Ovary (tissue), 3 donors: Measurements from ENCODE around the gene SREK1IP1.

Experiments
- CTCF ChIP-seq, 3 donors: fragments of 450-650 bp in 2 of 3; fragments of 200-600 bp in 1 of 3; IDR thresholded peaks; one replicate each; pipeline versions ENCODE4 v1.5.1 to v1.8.0; 2016 to 2022; ENCODE audit warnings: antibody characterized with exemption in 3 of 3, mild to moderate bottlenecking in 1 of 3
- POLR2A ChIP-seq: fragments of 450-650 bp; IDR thresholded peaks from one replicate; pipeline ENCODE4 v1.6.1; 2017; ENCODE audit warnings: antibody characterized with exemption, mild to moderate bottlenecking, moderate library complexity
- donor health status: DM: no; HTN: no; CAD: no.

- TF ChIP-seq CTCF (IDR thresholded peaks at IDR 0.05) (no peak), POLR2A (no peak)
Measured at GRCh38 chr5:64688965-64689364, 79.5 kb downstream of the SREK1IP1 start.
